Effector memory CD8-positive, alpha-beta T cell (primary cell): ENCODE results near the gene TMEM218.
A peak's percentile ranks its signal among the peaks of the same experiment; 100 is the strongest.

ENCODE experiments used
- ATAC-seq: fragments of 150-1000 bp; cut with Tn5 transposase; replicated peaks from 2 replicates; pipeline ENCODE4 v1.10.0; 2021; ENCODE audit warnings: mild to moderate bottlenecking, moderate library complexity
- DNase-seq, 3 experiments: peaks; one replicate each; pipeline ENCODE4 v3.0.0; 2021
- H3K27ac Mint-ChIP-seq, 2 donors: one replicate each; pipeline ENCODE4 v1.8.0; 2022; ENCODE audit warnings: mild to moderate bottlenecking in 2 of 2, mixed read lengths in 2 of 2, moderate library complexity in 2 of 2
- H3K27me3 Mint-ChIP-seq, 2 donors: one replicate each; pipeline ENCODE4 v1.8.0; 2022; ENCODE audit warnings: mixed read lengths in 2 of 2
- H3K36me3 Mint-ChIP-seq: one replicate; pipeline ENCODE4 v1.8.0; 2022; ENCODE audit warnings: mild to moderate bottlenecking, moderate library complexity, mixed read lengths; ENCODE audit not compliant: insufficient read depth
- H3K4me1 Mint-ChIP-seq, 2 donors: one replicate each; pipeline ENCODE4 v1.8.0; 2022; ENCODE audit warnings: low read depth in 2 of 2, mixed read lengths in 2 of 2
- H3K4me3 Mint-ChIP-seq, 2 donors: one replicate each; pipeline ENCODE4 v1.8.0; 2022; ENCODE audit warnings: mild to moderate bottlenecking in 2 of 2, mixed read lengths in 2 of 2, moderate library complexity in 2 of 2
- H3K9me3 Mint-ChIP-seq, 2 donors: one replicate each; pipeline ENCODE4 v1.8.0; 2022; ENCODE audit warnings: mixed read lengths in 2 of 2

Gene TMEM218

GRCh38 chr11:125141686-125142535 is 30.5 kb upstream of the TMEM218 start:
- DNase-seq (peak; percentile 54 to 58 (median 58)), ATAC-seq (peak; percentile 94)
- peaks cover 4 to 5% of the 10 kb centered on the region in 2 donors for H3K4me1 Mint-ChIP-seq
- no peaks in the 10 kb centered on the region for H3K9me3 Mint-ChIP-seq
- H3K4me3 Mint-ChIP-seq, result no peak overlapping the region
- peaks cover 3% of the 10 kb centered on the region for H3K36me3 Mint-ChIP-seq
- H3K27me3 Mint-ChIP-seq, result peaks cover 58 to 74% of the 10 kb centered on the region in 2 donors
- no peak overlapping the region for H3K27ac Mint-ChIP-seq

- Mint-ChIP-seq H3K4me1 (peaks cover 4 to 5% of the 10 kb centered on the region in 2 donors), H3K9me3 (no peaks in the 10 kb centered on the region), H3K4me3 (no peak overlapping the region), H3K36me3 (peaks cover 3% of the 10 kb centered on the region), H3K27me3 (peaks cover 61 to 70% of the 10 kb centered on the region in 2 donors), H3K27ac (no peak overlapping the region)
- no peak for DNase-seq
- ATAC-seq, result no peak
Measured at GRCh38 chr11:125141178-125141577, 29.8 kb upstream of the TMEM218 start.

- ATAC-seq (no peak), DNase-seq (no peak)
- peaks cover 3% of the 10 kb centered on the region for H3K36me3 Mint-ChIP-seq
- no peak overlapping the region for H3K27ac Mint-ChIP-seq
- no peak overlapping the region for H3K4me3 Mint-ChIP-seq
- peaks cover 63 to 71% of the 10 kb centered on the region in 2 donors for H3K27me3 Mint-ChIP-seq
- peaks cover 4 to 5% of the 10 kb centered on the region in 2 donors for H3K4me1 Mint-ChIP-seq
- no peaks in the 10 kb centered on the region for H3K9me3 Mint-ChIP-seq
Measured at GRCh38 chr11:125140233-125140632, 28.8 kb upstream of the TMEM218 start.

GRCh38 chr11:125139778-125140177 is 28.4 kb upstream of the TMEM218 start:
- Mint-ChIP-seq H3K27me3 (peaks cover 66 to 74% of the 10 kb centered on the region in 2 donors), H3K27ac (no peak overlapping the region), H3K4me1 (peaks cover 4 to 5% of the 10 kb centered on the region in 2 donors), H3K9me3 (no peaks in the 10 kb centered on the region), H3K36me3 (peaks cover 3% of the 10 kb centered on the region), H3K4me3 (no peak overlapping the region)
- ATAC-seq, result no peak
- DNase-seq, result no peak

GRCh38 chr11:125138966-125139365 is 27.5 kb upstream of the TMEM218 start:
- Mint-ChIP-seq H3K9me3 (no peaks in the 10 kb centered on the region), H3K27me3 (peaks cover 66 to 74% of the 10 kb centered on the region in 2 donors), H3K4me3 (no peak overlapping the region), H3K36me3 (peaks cover 3% of the 10 kb centered on the region), H3K27ac (no peak overlapping the region), H3K4me1 (peaks cover 4 to 5% of the 10 kb centered on the region in 2 donors)
- ATAC-seq (no peak), DNase-seq (no peak)

GRCh38 chr11:125136001-125136400 is 24.6 kb upstream of the TMEM218 start:
- Mint-ChIP-seq H3K27me3 (peaks cover 66 to 68% of the 10 kb centered on the region in 2 donors), H3K9me3 (no peaks in the 10 kb centered on the region), H3K4me1 (no peaks in the 10 kb centered on the region), H3K36me3 (no peaks in the 10 kb centered on the region), H3K4me3 (no peak overlapping the region), H3K27ac (no peak overlapping the region)
- DNase-seq (no peak), ATAC-seq (no peak)

- no peak overlapping the region for H3K4me3 Mint-ChIP-seq
- no peaks in the 10 kb centered on the region for H3K9me3 Mint-ChIP-seq
- ATAC-seq, result no peak
- no peak for DNase-seq
- no peak overlapping the region for H3K27ac Mint-ChIP-seq
- peaks cover 67% of the 10 kb centered on the region in 2 donors for H3K27me3 Mint-ChIP-seq
- H3K36me3 Mint-ChIP-seq, result no peaks in the 10 kb centered on the region
- H3K4me1 Mint-ChIP-seq, result no peaks in the 10 kb centered on the region
Measured at GRCh38 chr11:125132596-125132995, 21.2 kb upstream of the TMEM218 start.

GRCh38 chr11:125132071-125132470 is 20.6 kb upstream of the TMEM218 start:
- H3K27ac Mint-ChIP-seq, result no peak overlapping the region
- DNase-seq (no peak), ATAC-seq (no peak)
- peaks cover 71 to 73% of the 10 kb centered on the region in 2 donors for H3K27me3 Mint-ChIP-seq
- no peak overlapping the region for H3K4me3 Mint-ChIP-seq
- no peaks in the 10 kb centered on the region for H3K36me3 Mint-ChIP-seq
- H3K9me3 Mint-ChIP-seq, result no peaks in the 10 kb centered on the region
- no peaks in the 10 kb centered on the region for H3K4me1 Mint-ChIP-seq

- Mint-ChIP-seq H3K4me1 (no peaks in the 10 kb centered on the region), H3K4me3 (no peak overlapping the region), H3K27me3 (peaks cover 68 to 72% of the 10 kb centered on the region in 2 donors), H3K36me3 (no peaks in the 10 kb centered on the region), H3K27ac (no peak overlapping the region), H3K9me3 (no peaks in the 10 kb centered on the region)
- DNase-seq, result no peak
- ATAC-seq, result no peak
Measured at GRCh38 chr11:125129316-125129993, 18.0 kb upstream of the TMEM218 start.

- H3K27me3 Mint-ChIP-seq, result peaks cover 58 to 69% of the 10 kb centered on the region in 2 donors
Measured at GRCh38 chr11:125128450-125128849, 17.0 kb upstream of the TMEM218 start.

GRCh38 chr11:125124618-125124992 is 13.2 kb upstream of the TMEM218 start:
- ATAC-seq (no peak), DNase-seq (no peak)
- Mint-ChIP-seq H3K9me3 (no peaks in the 10 kb centered on the region), H3K27me3 (peaks cover 34 to 67% of the 10 kb centered on the region in 2 donors), H3K36me3 (peaks cover 3% of the 10 kb centered on the region), H3K27ac (no peak overlapping the region), H3K4me1 (peaks cover 0 to 4% of the 10 kb centered on the region in 2 donors), H3K4me3 (no peak overlapping the region)

More at GRCh38 chr11:125128450-125128849, 17.0 kb upstream of the TMEM218 start:
- no peak overlapping the region for H3K4me3 Mint-ChIP-seq
- ATAC-seq, result no peak
- no peak overlapping the region for H3K27ac Mint-ChIP-seq
- H3K4me1 Mint-ChIP-seq, result peaks cover 0 to 4% of the 10 kb centered on the region in 2 donors
- no peak for DNase-seq
- H3K9me3 Mint-ChIP-seq, result no peaks in the 10 kb centered on the region
- H3K36me3 Mint-ChIP-seq, result no peaks in the 10 kb centered on the region

GRCh38 chr11:125123947-125124617 is 12.7 kb upstream of the TMEM218 start:
- H3K4me3 Mint-ChIP-seq, result no peak overlapping the region
- peaks cover 3% of the 10 kb centered on the region for H3K36me3 Mint-ChIP-seq
- peaks cover 29 to 67% of the 10 kb centered on the region in 2 donors for H3K27me3 Mint-ChIP-seq
- H3K9me3 Mint-ChIP-seq, result no peaks in the 10 kb centered on the region
- DNase-seq (peak in 1 of 3 experiments; percentile 38), ATAC-seq (peak; percentile 69)
- no peak overlapping the region for H3K27ac Mint-ChIP-seq
- peaks cover 0 to 4% of the 10 kb centered on the region in 2 donors for H3K4me1 Mint-ChIP-seq

- H3K4me1 Mint-ChIP-seq, result peaks cover 0 to 4% of the 10 kb centered on the region in 2 donors
- H3K27ac Mint-ChIP-seq, result no peak overlapping the region
- peaks cover 3% of the 10 kb centered on the region for H3K36me3 Mint-ChIP-seq
- ATAC-seq, result no peak
- H3K9me3 Mint-ChIP-seq, result no peaks in the 10 kb centered on the region
- H3K27me3 Mint-ChIP-seq, result peaks cover 29 to 67% of the 10 kb centered on the region in 2 donors
- DNase-seq, result no peak
- no peak overlapping the region for H3K4me3 Mint-ChIP-seq
Measured at GRCh38 chr11:125123194-125123946, 11.9 kb upstream of the TMEM218 start.
